Loucy (cell line): ENCODE measurements around the gene NUP214.
"Not testable (repeated sequence)": the region's sequence is repeated elsewhere in the genome, so short reads cannot be mapped to it uniquely, and the experiment has no call there.

Experiments
- H2AFZ ChIP-seq: fragments of 200-600 bp; sonication (generic); 2 replicates; pipeline ENCODE4 v1.6.0; 2016; ENCODE audit warnings: antibody characterized with exemption, mild to moderate bottlenecking, low read length, moderate library complexity
- H3F3A ChIP-seq: fragments of 200-600 bp; 2 replicates; pipeline ENCODE4 v1.6.0; 2016; ENCODE audit warnings: antibody characterized with exemption, low read depth, mild to moderate bottlenecking
- H3K27me3 ChIP-seq: fragments of 200-600 bp; sonication (generic); 2 replicates; pipeline ENCODE4 v1.6.1; 2014; ENCODE audit warnings: low read length, mild to moderate bottlenecking; ENCODE audit not compliant: insufficient read depth, poor library complexity, severe bottlenecking
- H3K36me3 ChIP-seq: fragments of 200-600 bp; sonication (generic); 2 replicates; pipeline ENCODE4 v1.6.1; 2016; ENCODE audit warnings: low read length; ENCODE audit not compliant: insufficient read depth
- H3K4me1 ChIP-seq: fragments of 200-600 bp; sonication (generic); 2 replicates; pipeline ENCODE4 v1.5.1; 2014; ENCODE audit warnings: low read length, mild to moderate bottlenecking; ENCODE audit not compliant: insufficient read depth, poor library complexity, severe bottlenecking
- H3K4me2 ChIP-seq: fragments of 200-600 bp; sonication (generic); 2 replicates; pipeline ENCODE4 v1.6.0; 2014; ENCODE audit warnings: antibody characterized with exemption, low read length, low read depth, mild to moderate bottlenecking; ENCODE audit not compliant: poor library complexity, severe bottlenecking
- H3K4me3 ChIP-seq: fragments of 200-600 bp; sonication (generic); 2 replicates; pipeline ENCODE4 v1.5.1; 2014; ENCODE audit warnings: low read length, mild to moderate bottlenecking, mixed read lengths; ENCODE audit not compliant: poor library complexity, severe bottlenecking
- H3K79me2 ChIP-seq: fragments of 200-600 bp; sonication (generic); 2 replicates; pipeline ENCODE4 v1.6.1; 2014; ENCODE audit warnings: low read length; ENCODE audit not compliant: insufficient read depth
- H3K9ac ChIP-seq: fragments of 200-600 bp; sonication (generic); 2 replicates; pipeline ENCODE4 v1.6.0; 2014; ENCODE audit warnings: mild to moderate bottlenecking, low read depth, low read length, moderate library complexity; ENCODE audit not compliant: poor library complexity, severe bottlenecking
- H3K9me2 ChIP-seq: fragments of 200-600 bp; sonication (generic); replicated peaks from 2 replicates; pipeline ENCODE4 v1.6.1; 2016; ENCODE audit warnings: low read depth, low read length, mixed read lengths
- H3K9me3 ChIP-seq: fragments of 200-600 bp; sonication (generic); 2 replicates; pipeline ENCODE4 v1.6.1; 2014; ENCODE audit warnings: mild to moderate bottlenecking, antibody characterized with exemption, low read length, low read depth; ENCODE audit not compliant: insufficient read depth
- H4K20me1 ChIP-seq: fragments of 200-600 bp; sonication (generic); 2 replicates; pipeline ENCODE4 v1.6.0; 2014; ENCODE audit warnings: antibody characterized with exemption, low read length, mild to moderate bottlenecking; ENCODE audit not compliant: insufficient read depth, poor library complexity, severe bottlenecking
- CTCF ChIP-seq: fragments of 200-600 bp; sonication (generic); conservative IDR thresholded peaks from 2 replicates; pipeline ENCODE4 v1.5.1; 2014; ENCODE audit warnings: mild to moderate bottlenecking, antibody characterized with exemption, low read length
- EZH2phosphoT487 ChIP-seq: fragments of 200-600 bp; IDR thresholded peaks from 2 replicates; pipeline ENCODE4 v1.6.1; 2018; ENCODE audit warnings: antibody characterized with exemption, mild to moderate bottlenecking, moderate library complexity, borderline replicate concordance

NUP214 gene

DNA sequence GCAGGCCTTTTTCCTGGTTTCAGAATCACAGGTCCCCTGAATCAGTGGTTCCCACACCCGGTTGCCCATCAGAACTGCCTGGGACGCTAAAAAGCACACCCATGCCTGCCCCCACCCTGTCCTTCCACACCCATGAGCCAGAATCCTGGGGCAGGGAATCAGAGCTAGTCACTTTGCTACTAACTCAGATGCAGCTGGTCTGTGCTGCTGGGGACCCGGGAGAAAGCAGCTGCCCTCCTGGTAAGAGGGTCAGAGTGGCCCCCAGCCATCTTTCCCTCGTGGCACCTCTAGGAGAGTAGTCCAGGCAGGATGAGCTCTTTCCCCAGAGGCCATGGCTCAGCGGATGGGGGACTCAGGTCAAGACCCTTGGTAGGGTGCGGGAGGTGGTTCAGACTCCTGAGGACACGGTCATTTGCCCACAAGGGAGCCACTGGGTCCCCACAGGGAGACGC lies 11.3 kb upstream of the NUP214 start:
- Histone ChIP-seq H3K9me2 (no peaks in the 10 kb centered on the region), H3K9me3 (no peaks in the 10 kb centered on the region), H3F3A (no peaks in the 10 kb centered on the region), H2AFZ (no peak overlapping the region), H3K79me2 (no peaks in the 10 kb centered on the region), H3K4me1 (peaks cover 4% of the 10 kb centered on the region), H3K36me3 (no peaks in the 10 kb centered on the region), H3K27me3 (no peaks in the 10 kb centered on the region), H3K4me2 (no peak overlapping the region), H4K20me1 (no peaks in the 10 kb centered on the region), H3K4me3 (no peak overlapping the region), H3K9ac (no peak overlapping the region)
- TF ChIP-seq CTCF (no peak), EZH2phosphoT487 (no peak)

DNA sequence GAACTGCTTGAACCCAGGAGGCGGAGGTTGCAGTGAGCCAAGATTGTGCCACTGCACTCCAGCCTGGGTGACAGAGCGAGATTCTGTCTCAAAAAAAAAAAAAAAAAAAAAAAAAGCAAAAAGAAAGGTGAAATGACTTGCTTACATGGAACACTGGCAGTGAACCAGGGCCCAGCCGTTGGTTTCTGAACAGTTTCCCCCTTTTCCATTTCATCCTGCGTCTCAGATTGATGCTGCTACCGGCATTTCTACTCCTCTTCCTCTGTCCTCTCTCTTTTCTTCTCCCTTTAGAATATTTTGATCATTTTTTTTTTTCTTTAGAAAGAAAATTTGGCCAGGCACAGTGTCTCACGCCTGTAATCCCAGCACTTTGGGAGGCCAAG lies 10.0 kb upstream of the NUP214 start:
- not testable (repeated sequence) for H3K9me3 ChIP-seq, H3K36me3 ChIP-seq, H3K9me2 ChIP-seq, H3K9ac ChIP-seq, H3F3A ChIP-seq, H4K20me1 ChIP-seq, H3K4me3 ChIP-seq, H3K79me2 ChIP-seq, H3K27me3 ChIP-seq, H3K4me1 ChIP-seq, H2AFZ ChIP-seq, H3K4me2 ChIP-seq

GRCh38 chr9:131116281-131117120 lies 8.9 kb upstream of the NUP214 start:
- no peak overlapping the region for H3K4me2 ChIP-seq
- H3K4me1 ChIP-seq: no peaks in the 10 kb centered on the region
- no peaks in the 10 kb centered on the region for H3K79me2 ChIP-seq
- no peaks in the 10 kb centered on the region for H3K9me3 ChIP-seq
- H3K36me3 ChIP-seq: no peaks in the 10 kb centered on the region
- H2AFZ ChIP-seq: no peak overlapping the region
- no peaks in the 10 kb centered on the region for H3F3A ChIP-seq
- H3K27me3 ChIP-seq: no peaks in the 10 kb centered on the region
- no peaks in the 10 kb centered on the region for H3K9me2 ChIP-seq
- no peaks in the 10 kb centered on the region for H4K20me1 ChIP-seq
- H3K4me3 ChIP-seq: no peak overlapping the region
- H3K9ac ChIP-seq: no peak overlapping the region
- TF ChIP-seq EZH2phosphoT487: no peak
- no peak for TF ChIP-seq CTCF
